Caco-2 (cell line): ENCODE data around the gene AP3S1. TPM values are rescaled to one million over a fixed set of nuclear protein-coding genes. Genes with fewer than 3 reads are reported as not detected.

Experiments used
- BruUV-seq: library from RNA; stranded (reverse); fragments of 400-500 nt; replicated peaks from 2 replicates; lab custom pipeline; 2021; lab: Mats Ljungman, UMichigan
- CTCF ChIA-PET: fragments of 300-600 bp; sonication (Branson Sonifier 250); formaldehyde crosslinking; loops from one replicate; lab custom pipeline; 2022; ENCODE audit warnings: antibody characterized with exemption; lab: Charles Lee
- POLR2A ChIA-PET: fragments of 300-600 bp; sonication (Branson Sonifier 250); formaldehyde crosslinking; loops from one replicate; lab custom pipeline; 2022; ENCODE audit warnings: antibody characterized with exemption; lab: Charles Lee
- DNase-seq, 2 experiments: peaks; one replicate each; pipeline versions ENCODE4 v3.0.0 to v3.0.0-alpha.2; 2020 to 2022
- H3K27me3 ChIP-seq: replicated peaks from 2 replicates; pipeline ENCODE4 v1.6.0; 2011; ENCODE audit warnings: low read length; ENCODE audit not compliant: control insufficient read depth, insufficient read depth
- H3K36me3 ChIP-seq: 2 replicates; pipeline ENCODE4 v1.5.1; 2011; ENCODE audit warnings: low read length; ENCODE audit not compliant: control insufficient read depth, insufficient read depth
- H3K4me1 ChIP-seq: fragments of 250-450 bp; sonication (Bioruptor Pico); 2 replicates; pipeline ENCODE4 v1.5.1; 2020; ENCODE audit warnings: mild to moderate bottlenecking
- H3K4me3 ChIP-seq: 2 replicates; pipeline ENCODE4 v1.5.1; 2011; ENCODE audit warnings: low read depth, mild to moderate bottlenecking, control low read depth, low read length
- H3K9me3 ChIP-seq: fragments of 250-450 bp; sonication (Bioruptor Pico); 2 replicates; pipeline ENCODE4 v1.5.1; 2020; ENCODE audit warnings: mild to moderate bottlenecking, moderate library complexity
- H3K27ac Mint-ChIP-seq: one replicate; pipeline ENCODE4 v1.8.0; 2022; ENCODE audit warnings: mixed read lengths; ENCODE audit not compliant: unreplicated experiment
- H3K27me3 Mint-ChIP-seq: one replicate; pipeline ENCODE4 v1.8.0; 2022; ENCODE audit warnings: mixed read lengths; ENCODE audit not compliant: insufficient read depth, unreplicated experiment
- H3K36me3 Mint-ChIP-seq: one replicate; pipeline ENCODE4 v1.8.0; 2022; ENCODE audit warnings: mild to moderate bottlenecking, mixed read lengths; ENCODE audit not compliant: insufficient read depth, unreplicated experiment
- H3K4me1 Mint-ChIP-seq: one replicate; pipeline ENCODE4 v1.8.0; 2022; ENCODE audit warnings: low read depth, mixed read lengths; ENCODE audit not compliant: unreplicated experiment
- H3K4me3 Mint-ChIP-seq: one replicate; pipeline ENCODE4 v1.8.0; 2022; ENCODE audit warnings: mild to moderate bottlenecking, moderate library complexity, mixed read lengths; ENCODE audit not compliant: unreplicated experiment
- H3K9me3 Mint-ChIP-seq: one replicate; pipeline ENCODE4 v1.8.0; 2022; ENCODE audit warnings: mixed read lengths; ENCODE audit not compliant: unreplicated experiment
- intact Hi-C: fragments of 100-400 bp; cut with micrococcal nuclease; formaldehyde crosslinking; loops from one replicate; pipeline ENCODE4 v1.10.0; 2022; ENCODE audit not compliant: unreplicated experiment
- total RNA-seq: library from RNA; stranded (reverse); gene quantifications from 2 replicates; pipeline ENCODE4 v1.2.3, GENCODE V29; 2022
- TF ChIP-seq, protein P1 (sequence below), 2 experiments: fragments of 200-600 bp in 1 of 2; IDR thresholded peaks; 1 replicate in 1 of 2; 2 replicates in 1 of 2; pipeline versions ENCODE4 v1.5.1 to v1.8.0; 2011 to 2022; ENCODE audit warnings: antibody characterized with exemption in 1 of 2, control low read depth in 1 of 2, inconsistent platforms in 1 of 2, low read depth in 1 of 2, low read length in 1 of 2, mild to moderate bottlenecking in 1 of 2, moderate library complexity in 1 of 2; ENCODE audit not compliant: insufficient read depth in 1 of 2, severe bottlenecking in 1 of 2, unreplicated experiment in 1 of 2

Gene AP3S1
- total RNA-seq, 1 experiment from 2014 or later, result 104 TPM

- H3K4me3 Mint-ChIP-seq, result no peak overlapping the region
- ChIA-PET CTCF (interaction anchor here (0.7 kb wide), 1 partner anchor 229 kb away, joined by 3 read pairs; no protein-coding TSS in a partner anchor), POLR2A (no interaction called here)
- no TSS peak for BruUV-seq
- no peaks in the 10 kb centered on the region for H3K9me3 Mint-ChIP-seq
- no peak overlapping the region for H3K27ac Mint-ChIP-seq
- peak in 1 of 2 experiments; percentile 41 for DNase-seq
- intact Hi-C loops, result loop anchor here (1.0 to 2.0 kb wide), 2 partner anchors 205 to 230 kb away; no protein-coding TSS in a partner anchor
- H3K4me1 Mint-ChIP-seq, result peaks cover 12% of the 10 kb centered on the region
- H3K36me3 ChIP-seq, result no peaks in the 10 kb centered on the region
- peaks cover 36% of the 10 kb centered on the region for H3K36me3 Mint-ChIP-seq
- peaks cover 26% of the 10 kb centered on the region for H3K4me1 ChIP-seq
- TF ChIP-seq, protein P1, sequence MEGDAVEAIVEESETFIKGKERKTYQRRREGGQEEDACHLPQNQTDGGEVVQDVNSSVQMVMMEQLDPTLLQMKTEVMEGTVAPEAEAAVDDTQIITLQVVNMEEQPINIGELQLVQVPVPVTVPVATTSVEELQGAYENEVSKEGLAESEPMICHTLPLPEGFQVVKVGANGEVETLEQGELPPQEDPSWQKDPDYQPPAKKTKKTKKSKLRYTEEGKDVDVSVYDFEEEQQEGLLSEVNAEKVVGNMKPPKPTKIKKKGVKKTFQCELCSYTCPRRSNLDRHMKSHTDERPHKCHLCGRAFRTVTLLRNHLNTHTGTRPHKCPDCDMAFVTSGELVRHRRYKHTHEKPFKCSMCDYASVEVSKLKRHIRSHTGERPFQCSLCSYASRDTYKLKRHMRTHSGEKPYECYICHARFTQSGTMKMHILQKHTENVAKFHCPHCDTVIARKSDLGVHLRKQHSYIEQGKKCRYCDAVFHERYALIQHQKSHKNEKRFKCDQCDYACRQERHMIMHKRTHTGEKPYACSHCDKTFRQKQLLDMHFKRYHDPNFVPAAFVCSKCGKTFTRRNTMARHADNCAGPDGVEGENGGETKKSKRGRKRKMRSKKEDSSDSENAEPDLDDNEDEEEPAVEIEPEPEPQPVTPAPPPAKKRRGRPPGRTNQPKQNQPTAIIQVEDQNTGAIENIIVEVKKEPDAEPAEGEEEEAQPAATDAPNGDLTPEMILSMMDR (IDR thresholded peaks at IDR 0.05; ENCODE audit: insufficient read depth in 1 of 2, low read depth in 1 of 2, low read length in 1 of 2, severe bottlenecking in 1 of 2, unreplicated experiment in 1 of 2), result peak; percentile 44 to 57
- H3K9me3 ChIP-seq, result no peaks in the 10 kb centered on the region
- H3K4me3 ChIP-seq, result no peak overlapping the region
- no peaks in the 10 kb centered on the region for H3K27me3 ChIP-seq
- no peaks in the 10 kb centered on the region for H3K27me3 Mint-ChIP-seq
These were observed 2.7 kb upstream of the AP3S1 start for GRCh38 chr5:115838885-115839518.

GRCh38 chr5:115840873-115841272 is 862 bp upstream of the AP3S1 start:
- H3K4me1 Mint-ChIP-seq, result peaks cover 20% of the 10 kb centered on the region
- ChIA-PET POLR2A (interaction anchor here (0.6 kb wide), 1 partner anchor 47 kb away, joined by 3 read pairs; no protein-coding TSS in a partner anchor), CTCF (no interaction called here)
- no peaks in the 10 kb centered on the region for H3K27me3 Mint-ChIP-seq
- no peak for DNase-seq
- no peaks in the 10 kb centered on the region for H3K9me3 Mint-ChIP-seq
- H3K36me3 Mint-ChIP-seq, result peaks cover 19% of the 10 kb centered on the region
- intact Hi-C loops, result loop anchor here (5.0 kb wide), 2 partner anchors 246 to 299 kb away; partner anchors contain the start of genes COMMD10 and FEM1C
- Histone ChIP-seq H3K9me3 (no peaks in the 10 kb centered on the region), H3K4me1 (peaks cover 41% of the 10 kb centered on the region), H3K36me3 (no peaks in the 10 kb centered on the region), H3K4me3 (peak overlapping the region; percentile 61), H3K27me3 (no peaks in the 10 kb centered on the region)
- BruUV-seq, result no TSS peak
- TF ChIP-seq, protein P1 (IDR thresholded peaks at IDR 0.05; ENCODE audit: insufficient read depth in 1 of 2, low read depth in 1 of 2, low read length in 1 of 2, severe bottlenecking in 1 of 2, unreplicated experiment in 1 of 2), result no peak
- H3K4me3 Mint-ChIP-seq, result peak overlapping the region; percentile 95
- peak overlapping the region; percentile 97 for H3K27ac Mint-ChIP-seq

- ChIA-PET POLR2A (interaction anchor here (0.5 kb wide), 1 partner anchor 137 kb away, joined by 3 read pairs; no protein-coding TSS in a partner anchor), CTCF (interaction anchor here (0.6 kb wide), 1 partner anchor 11 kb away, joined by 3 read pairs; no protein-coding TSS in a partner anchor)
- Histone ChIP-seq H3K27me3 (no peaks in the 10 kb centered on the region), H3K4me3 (peak overlapping the region; percentile 61), H3K36me3 (no peaks in the 10 kb centered on the region), H3K4me1 (peaks cover 41% of the 10 kb centered on the region), H3K9me3 (no peaks in the 10 kb centered on the region)
- no peaks in the 10 kb centered on the region for H3K9me3 Mint-ChIP-seq
- BruUV-seq, result no TSS peak
- TF ChIP-seq, protein P1 (IDR thresholded peaks at IDR 0.05; ENCODE audit: insufficient read depth in 1 of 2, low read depth in 1 of 2, low read length in 1 of 2, severe bottlenecking in 1 of 2, unreplicated experiment in 1 of 2), result peak in 1 of 2 experiments; percentile 49
- peaks cover 20% of the 10 kb centered on the region for H3K4me1 Mint-ChIP-seq
- no peaks in the 10 kb centered on the region for H3K27me3 Mint-ChIP-seq
- intact Hi-C loops, result loop anchor here (1.0 to 5.0 kb wide), 4 partner anchors 8 to 300 kb away; partner anchors contain the start of genes COMMD10 and FEM1C
- peak in 1 of 2 experiments; percentile 84 for DNase-seq
- H3K36me3 Mint-ChIP-seq, result peaks cover 7% of the 10 kb centered on the region
- peak overlapping the region; percentile 95 for H3K4me3 Mint-ChIP-seq
- H3K27ac Mint-ChIP-seq, result peak overlapping the region; percentile 97
These were observed 577 bp downstream of the AP3S1 start for GRCh38 chr5:115842089-115842935.
